ENCODE data around the gene NOCT. TPM values are rescaled to one million over a fixed set of nuclear protein-coding genes. Genes with fewer than 3 reads are reported as not detected.

The NOCT gene
- polyA plus RNA-seq, 1 donor from 2014 or later, result 5.1 TPM

GRCh38 chr4:138984647-138985046, 30.9 kb upstream of the NOCT start:
- no peak for TF ChIP-seq EP300 (conservative IDR thresholded peaks at IDR 0.05; ENCODE audit: poor library complexity, severe bottlenecking)
- TF ChIP-seq, protein P1, sequence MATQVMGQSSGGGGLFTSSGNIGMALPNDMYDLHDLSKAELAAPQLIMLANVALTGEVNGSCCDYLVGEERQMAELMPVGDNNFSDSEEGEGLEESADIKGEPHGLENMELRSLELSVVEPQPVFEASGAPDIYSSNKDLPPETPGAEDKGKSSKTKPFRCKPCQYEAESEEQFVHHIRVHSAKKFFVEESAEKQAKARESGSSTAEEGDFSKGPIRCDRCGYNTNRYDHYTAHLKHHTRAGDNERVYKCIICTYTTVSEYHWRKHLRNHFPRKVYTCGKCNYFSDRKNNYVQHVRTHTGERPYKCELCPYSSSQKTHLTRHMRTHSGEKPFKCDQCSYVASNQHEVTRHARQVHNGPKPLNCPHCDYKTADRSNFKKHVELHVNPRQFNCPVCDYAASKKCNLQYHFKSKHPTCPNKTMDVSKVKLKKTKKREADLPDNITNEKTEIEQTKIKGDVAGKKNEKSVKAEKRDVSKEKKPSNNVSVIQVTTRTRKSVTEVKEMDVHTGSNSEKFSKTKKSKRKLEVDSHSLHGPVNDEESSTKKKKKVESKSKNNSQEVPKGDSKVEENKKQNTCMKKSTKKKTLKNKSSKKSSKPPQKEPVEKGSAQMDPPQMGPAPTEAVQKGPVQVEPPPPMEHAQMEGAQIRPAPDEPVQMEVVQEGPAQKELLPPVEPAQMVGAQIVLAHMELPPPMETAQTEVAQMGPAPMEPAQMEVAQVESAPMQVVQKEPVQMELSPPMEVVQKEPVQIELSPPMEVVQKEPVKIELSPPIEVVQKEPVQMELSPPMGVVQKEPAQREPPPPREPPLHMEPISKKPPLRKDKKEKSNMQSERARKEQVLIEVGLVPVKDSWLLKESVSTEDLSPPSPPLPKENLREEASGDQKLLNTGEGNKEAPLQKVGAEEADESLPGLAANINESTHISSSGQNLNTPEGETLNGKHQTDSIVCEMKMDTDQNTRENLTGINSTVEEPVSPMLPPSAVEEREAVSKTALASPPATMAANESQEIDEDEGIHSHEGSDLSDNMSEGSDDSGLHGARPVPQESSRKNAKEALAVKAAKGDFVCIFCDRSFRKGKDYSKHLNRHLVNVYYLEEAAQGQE (IDR thresholded peaks at IDR 0.05; ENCODE audit: borderline replicate concordance), result no peak
- no peak for TF ChIP-seq EZH2 (IDR thresholded peaks at IDR 0.05; ENCODE audit: borderline replicate concordance, insufficient read depth, low read length, poor library complexity, severe bottlenecking)
- TF ChIP-seq SMC3 (conservative IDR thresholded peaks at IDR 0.05; ENCODE audit: poor library complexity), result no peak
- TF ChIP-seq POLR2AphosphoS5 (IDR thresholded peaks at IDR 0.05), result no peak
- no peak for TF ChIP-seq CTCF (IDR thresholded peaks at IDR 0.05; ENCODE audit: poor library complexity, severe bottlenecking)
- no peak for TF ChIP-seq RAD21 (conservative IDR thresholded peaks at IDR 0.05)
- no peak for TF ChIP-seq TAF1 (IDR thresholded peaks at IDR 0.05; ENCODE audit: low read depth)
- TF ChIP-seq MXI1 (conservative IDR thresholded peaks at IDR 0.05; ENCODE audit: poor library complexity, severe bottlenecking), result no peak
- H3K9me3 ChIP-seq (ENCODE audit: low read length), result no peaks in the 10 kb centered on the region
- no peak overlapping the region for H2AFZ ChIP-seq (ENCODE audit: low read depth, low read length)
- no peak overlapping the region for H3K9ac ChIP-seq (ENCODE audit: low read length)
- H3K4me3 ChIP-seq (ENCODE audit: low read length), result no peak overlapping the region
- no peaks in the 10 kb centered on the region for H4K20me1 ChIP-seq (ENCODE audit: insufficient read depth)
- H3K79me2 ChIP-seq (replicated peaks; ENCODE audit: insufficient read depth, low read length), result no peaks in the 10 kb centered on the region
- no peaks in the 10 kb centered on the region for H3K36me3 ChIP-seq (ENCODE audit: insufficient read depth, low read length)
- H3K27me3 ChIP-seq (ENCODE audit: insufficient read depth, low read depth, low read length), result no peaks in the 10 kb centered on the region
- no peak overlapping the region for H3K4me2 ChIP-seq (ENCODE audit: low read length)
- no peaks in the 10 kb centered on the region for H3F3A ChIP-seq (ENCODE audit: insufficient read depth, low read length, poor library complexity, severe bottlenecking)
- no peaks in the 10 kb centered on the region for H3K9me2 ChIP-seq (ENCODE audit: insufficient read depth, low read length)
- no peak overlapping the region for H3K27ac ChIP-seq (ENCODE audit: low read length)

GRCh38 chr4:138992676-138993075, 22.9 kb upstream of the NOCT start:
- H3K4me3 ChIP-seq (ENCODE audit: low read length), result no peak overlapping the region
- no peak overlapping the region for H2AFZ ChIP-seq (ENCODE audit: low read depth, low read length)
- H4K20me1 ChIP-seq (ENCODE audit: insufficient read depth), result no peaks in the 10 kb centered on the region
- H3K9ac ChIP-seq (ENCODE audit: low read length), result no peak overlapping the region
- no peak for TF ChIP-seq EP300 (conservative IDR thresholded peaks at IDR 0.05; ENCODE audit: poor library complexity, severe bottlenecking)
- no peak for TF ChIP-seq TAF1 (IDR thresholded peaks at IDR 0.05; ENCODE audit: low read depth)
- no peak for TF ChIP-seq SMC3 (conservative IDR thresholded peaks at IDR 0.05; ENCODE audit: poor library complexity)
- no peak for TF ChIP-seq CTCF (IDR thresholded peaks at IDR 0.05; ENCODE audit: poor library complexity, severe bottlenecking)
- no peak for TF ChIP-seq POLR2AphosphoS5 (IDR thresholded peaks at IDR 0.05)
- no peak for TF ChIP-seq MXI1 (conservative IDR thresholded peaks at IDR 0.05; ENCODE audit: poor library complexity, severe bottlenecking)
- TF ChIP-seq EZH2 (IDR thresholded peaks at IDR 0.05; ENCODE audit: borderline replicate concordance, insufficient read depth, low read length, poor library complexity, severe bottlenecking), result no peak
- no peak for TF ChIP-seq RAD21 (conservative IDR thresholded peaks at IDR 0.05)
- TF ChIP-seq, protein P1 (IDR thresholded peaks at IDR 0.05; ENCODE audit: borderline replicate concordance), result no peak
- no peaks in the 10 kb centered on the region for H3K9me3 ChIP-seq (ENCODE audit: low read length)
- no peaks in the 10 kb centered on the region for H3K79me2 ChIP-seq (replicated peaks; ENCODE audit: insufficient read depth, low read length)
- no peaks in the 10 kb centered on the region for H3K9me2 ChIP-seq (ENCODE audit: insufficient read depth, low read length)
- no peak overlapping the region for H3K27ac ChIP-seq (ENCODE audit: low read length)
- H3F3A ChIP-seq (ENCODE audit: insufficient read depth, low read length, poor library complexity, severe bottlenecking), result no peaks in the 10 kb centered on the region
- no peaks in the 10 kb centered on the region for H3K36me3 ChIP-seq (ENCODE audit: insufficient read depth, low read length)
- no peaks in the 10 kb centered on the region for H3K27me3 ChIP-seq (ENCODE audit: insufficient read depth, low read depth, low read length)
- H3K4me2 ChIP-seq (ENCODE audit: low read length), result no peak overlapping the region
